ENCODE data around the gene BMF.
"Not testable (repeated sequence)": the region's sequence is repeated elsewhere in the genome, so short reads cannot be mapped to it uniquely, and the experiment has no call there.

BMF gene

GRCh38 chr15:40108855-40109735 is at the start of gene BMF:
TSS of gene BMF (minus strand) at chr15:40108879. CDS start at chr15:40106086, 2,793 bp downstream.
- DNase-seq (ENCODE audit: low read depth in 3 of 3) = peak; percentile 96 to 99 (median 98)

GRCh38 chr15:40157778-40158447 is 49.2 kb upstream of the BMF start:
- no peak for DNase-seq (ENCODE audit: low read depth in 3 of 3)

- no peak for DNase-seq (ENCODE audit: low read depth in 3 of 3)
These were observed 46.7 kb upstream of the BMF start for GRCh38 chr15:40155270-40155910.

- not testable (repeated sequence) for DNase-seq (ENCODE audit: low read depth in 3 of 3)
These were observed 46.1 kb upstream of the BMF start for GRCh38 chr15:40154821-40155220.

- DNase-seq (ENCODE audit: low read depth in 3 of 3) = no peak
These were observed 43.3 kb upstream of the BMF start for GRCh38 chr15:40151991-40152390.

- DNase-seq (ENCODE audit: low read depth in 3 of 3) = no peak
These were observed 42.8 kb upstream of the BMF start for GRCh38 chr15:40151499-40151898.

- DNase-seq (ENCODE audit: low read depth in 3 of 3) = no peak
These were observed 41.7 kb upstream of the BMF start for GRCh38 chr15:40150163-40150925.

GRCh38 chr15:40149339-40149738 is 40.7 kb upstream of the BMF start:
- no peak for DNase-seq (ENCODE audit: low read depth in 3 of 3)

- no peak for DNase-seq (ENCODE audit: low read depth in 3 of 3)
These were observed 37.4 kb upstream of the BMF start for GRCh38 chr15:40146037-40146436.

GRCh38 chr15:40142428-40142827 is 33.7 kb upstream of the BMF start:
- DNase-seq (ENCODE audit: low read depth in 3 of 3) = no peak

- DNase-seq (ENCODE audit: low read depth in 3 of 3) = not testable (repeated sequence)
These were observed 29.5 kb upstream of the BMF start for GRCh38 chr15:40138201-40138570.

- no peak for DNase-seq (ENCODE audit: low read depth in 3 of 3)
These were observed 28.9 kb upstream of the BMF start for GRCh38 chr15:40137303-40138200.

GRCh38 chr15:40136470-40137302 is 28.0 kb upstream of the BMF start:
- DNase-seq (ENCODE audit: low read depth in 3 of 3) = no peak

GRCh38 chr15:40135846-40136450 is 27.3 kb upstream of the BMF start:
- DNase-seq (ENCODE audit: low read depth in 3 of 3) = not testable (repeated sequence)

- no peak for DNase-seq (ENCODE audit: low read depth in 3 of 3)
These were observed 26.2 kb upstream of the BMF start for GRCh38 chr15:40134885-40135284.

- DNase-seq (ENCODE audit: low read depth in 3 of 3) = no peak
These were observed 24.9 kb upstream of the BMF start for GRCh38 chr15:40133544-40133943.

GRCh38 chr15:40130799-40131502 is 22.3 kb upstream of the BMF start:
- DNase-seq (ENCODE audit: low read depth in 3 of 3) = no peak

- no peak for DNase-seq (ENCODE audit: low read depth in 3 of 3)
These were observed 21.4 kb upstream of the BMF start for GRCh38 chr15:40130118-40130517.
